ENCODE data around the gene CENPW. TPM values are rescaled to one million over a fixed set of nuclear protein-coding genes. Genes with fewer than 3 reads are reported as not detected.

Gene CENPW
- total RNA-seq, 2 experiments from 2014 or later: 65.8 to 66.5 TPM

- Mint-ChIP-seq H3K9me3 (no peaks in the 10 kb centered on the region), H3K27ac (no peak overlapping the region), H3K4me3 (no peak overlapping the region), H3K27me3 (peaks cover 5% of the 10 kb centered on the region), H3K36me3 (ENCODE audit: low read depth) (no peaks in the 10 kb centered on the region), H3K4me1 (ENCODE audit: low read depth) (no peaks in the 10 kb centered on the region)
- POLR2A ChIA-PET: no interaction called here
- no peak for ATAC-seq
- no peak for TF ChIP-seq CTCF (IDR thresholded peaks at IDR 0.05)
- CTCF ChIA-PET: no interaction called here
- DNase-seq: no peak
- intact Hi-C loops (cut with micrococcal nuclease): no loop called here
These were observed 21.1 kb upstream of the CENPW start for GRCh38 chr6:126318797-126319196.

DNA sequence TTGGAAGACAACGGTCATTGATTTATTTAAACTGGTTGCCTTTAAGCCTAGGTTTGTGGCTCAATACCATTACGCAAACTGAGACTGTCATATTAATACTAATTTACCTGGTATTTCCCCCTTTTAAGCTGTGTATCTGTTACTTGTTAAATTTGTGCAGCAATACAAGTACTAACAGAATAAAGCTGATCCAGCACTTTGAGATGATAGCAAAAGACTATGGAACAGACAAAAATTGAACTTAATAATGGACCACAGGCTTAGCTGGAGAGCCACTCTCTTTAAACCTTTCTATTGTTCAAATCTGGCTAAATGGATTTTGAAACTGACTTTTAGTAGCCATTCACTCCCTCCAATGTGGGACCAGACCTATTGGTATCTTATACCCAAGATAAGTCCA is 6.2 kb upstream of the CENPW start:
- no peaks in the 10 kb centered on the region for H3K9me3 Mint-ChIP-seq
- intact Hi-C loops (cut with micrococcal nuclease): no loop called here
- no peak for ATAC-seq

GRCh38 chr6:126335210-126335609 is 4.7 kb upstream of the CENPW start:
- no peak overlapping the region for H3K27ac Mint-ChIP-seq
- ChIA-PET POLR2A (no interaction called here), CTCF (interaction anchor here (0.6 kb wide), 1 partner anchor 148 kb away, joined by 3 read pairs; no protein-coding TSS in a partner anchor)

More for the DNA sequence above, 6.2 kb upstream of the CENPW start:
- no peak overlapping the region for H3K27ac Mint-ChIP-seq
- no peaks in the 10 kb centered on the region for H3K36me3 Mint-ChIP-seq (ENCODE audit: low read depth)
- H3K4me1 Mint-ChIP-seq (ENCODE audit: low read depth): no peaks in the 10 kb centered on the region
- no peak for DNase-seq
- CTCF ChIA-PET: no interaction called here
- POLR2A ChIA-PET: no interaction called here
- no peak for TF ChIP-seq CTCF (IDR thresholded peaks at IDR 0.05)
- no peak overlapping the region for H3K4me3 Mint-ChIP-seq
- no peaks in the 10 kb centered on the region for H3K27me3 Mint-ChIP-seq

DNA sequence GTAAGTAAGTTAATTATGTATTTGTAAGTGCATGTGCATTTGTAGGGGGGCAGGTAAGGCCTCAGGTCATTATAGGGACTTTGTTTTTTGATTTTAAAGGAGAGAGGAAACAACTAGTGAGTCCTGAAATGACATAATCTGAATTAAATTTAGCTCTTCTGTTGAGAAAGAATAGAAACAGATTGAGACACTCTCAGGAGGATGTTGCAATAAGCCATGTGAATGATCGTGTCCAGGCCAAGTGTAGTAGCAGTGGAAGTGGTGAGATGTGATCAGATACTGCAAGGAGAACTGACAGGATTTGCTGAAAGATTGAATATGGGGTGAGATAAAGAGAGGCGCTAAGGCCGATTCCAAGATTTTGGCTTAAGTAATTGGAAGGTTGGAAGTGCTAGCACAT is 2.6 kb upstream of the CENPW start:
- H3K27ac Mint-ChIP-seq: no peak overlapping the region
- ChIA-PET CTCF (no interaction called here), POLR2A (no interaction called here)
- H3K4me3 Mint-ChIP-seq: no peak overlapping the region
- no peak for DNase-seq
- peaks cover 8% of the 10 kb centered on the region for H3K4me1 Mint-ChIP-seq (ENCODE audit: low read depth)
- no peak for TF ChIP-seq CTCF (IDR thresholded peaks at IDR 0.05)
- ATAC-seq: no peak
- H3K9me3 Mint-ChIP-seq: no peaks in the 10 kb centered on the region
- intact Hi-C loops (cut with micrococcal nuclease): no loop called here
- no peaks in the 10 kb centered on the region for H3K36me3 Mint-ChIP-seq (ENCODE audit: low read depth)
- no peaks in the 10 kb centered on the region for H3K27me3 Mint-ChIP-seq

More at GRCh38 chr6:126335210-126335609, 4.7 kb upstream of the CENPW start:
- ATAC-seq: no peak
- no peaks in the 10 kb centered on the region for H3K9me3 Mint-ChIP-seq
- intact Hi-C loops (cut with micrococcal nuclease): no loop called here
- no peak for TF ChIP-seq CTCF (IDR thresholded peaks at IDR 0.05)
- no peak overlapping the region for H3K4me3 Mint-ChIP-seq
- no peak for DNase-seq
- H3K27me3 Mint-ChIP-seq: no peaks in the 10 kb centered on the region
- no peaks in the 10 kb centered on the region for H3K36me3 Mint-ChIP-seq (ENCODE audit: low read depth)
- no peaks in the 10 kb centered on the region for H3K4me1 Mint-ChIP-seq (ENCODE audit: low read depth)

DNA sequence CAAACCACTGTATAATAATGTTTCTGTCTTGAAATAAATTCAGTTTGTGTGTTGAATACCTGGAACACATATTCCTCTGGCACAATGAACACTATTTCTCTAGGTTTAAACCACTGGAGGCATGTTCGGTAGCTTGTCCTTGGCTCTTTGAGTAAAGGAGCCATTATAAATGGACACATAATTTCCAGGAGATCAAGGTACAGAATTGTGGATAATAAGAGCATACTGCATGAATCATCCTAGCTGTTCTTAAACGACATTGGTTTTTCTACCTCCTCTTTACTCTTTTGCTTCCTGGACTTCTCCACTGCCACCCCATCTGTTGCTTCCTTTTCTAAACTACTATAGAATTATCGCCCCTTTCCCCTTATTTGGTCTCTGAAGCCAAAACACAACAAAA is 1.2 kb downstream of the CENPW start:
- ATAC-seq: no peak
- TF ChIP-seq CTCF (IDR thresholded peaks at IDR 0.05): no peak
- Mint-ChIP-seq H3K9me3 (no peaks in the 10 kb centered on the region), H3K27me3 (no peaks in the 10 kb centered on the region), H3K36me3 (ENCODE audit: low read depth) (no peaks in the 10 kb centered on the region), H3K4me1 (ENCODE audit: low read depth) (peaks cover 11% of the 10 kb centered on the region), H3K4me3 (no peak overlapping the region), H3K27ac (no peak overlapping the region)
- ChIA-PET POLR2A (no interaction called here), CTCF (interaction anchor here (1.4 kb wide), 2 partner anchors 11 to 338 kb away, joined by 3 to 4 read pairs; no protein-coding TSS in a partner anchor)
- intact Hi-C loops (cut with micrococcal nuclease): no loop called here
- DNase-seq: no peak
